ENCODE results near the gene PARD3B.

GRCh38 chr2:204514439-204514838 lies 30.8 kb upstream of the PARD3B start:
- TF ChIP-seq CTCF (conservative IDR thresholded peaks at IDR 0.05; ENCODE audit: low read depth, low read length) (no peak), EZH2phosphoT487 (IDR thresholded peaks at IDR 0.05; ENCODE audit: borderline replicate concordance, low read length) (no peak), EZH2 (IDR thresholded peaks at IDR 0.05; ENCODE audit: low read length, unreplicated experiment) (no peak)

Data from PC-3 (cell line).